GM18526 (cell line): ENCODE results near the gene CHAC1.
A peak's percentile ranks its signal among the peaks of the same experiment; 100 is the strongest.

Experiments used
- POLR2A ChIP-seq: IDR thresholded peaks from 3 replicates; pipeline ENCODE4 v1.6.1; 2011; ENCODE audit not compliant: insufficient read length; ENCODE audit errors: extremely low read depth

CHAC1 gene

DNA sequence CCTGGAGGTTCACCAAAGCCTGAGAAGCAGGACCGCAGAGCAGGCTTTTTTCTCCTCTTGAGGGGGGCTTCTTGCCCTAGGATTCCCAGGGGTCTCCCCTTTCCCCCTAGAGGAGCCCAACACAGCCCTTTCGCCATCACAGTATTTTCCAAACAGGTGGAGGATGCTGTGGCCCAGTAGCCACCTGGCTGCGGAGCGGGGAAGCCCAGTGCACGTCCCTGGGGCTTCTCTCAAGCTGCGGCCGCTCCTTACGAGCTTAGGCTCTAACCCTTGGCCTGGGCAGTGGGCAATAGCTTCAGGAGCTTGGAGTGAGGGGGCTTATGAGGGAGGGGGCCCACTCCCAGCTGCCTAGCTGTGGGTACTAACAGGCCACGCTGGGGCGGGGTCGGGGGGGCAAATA is 35.7 kb upstream of the CHAC1 start:
- no peak for TF ChIP-seq POLR2A

DNA sequence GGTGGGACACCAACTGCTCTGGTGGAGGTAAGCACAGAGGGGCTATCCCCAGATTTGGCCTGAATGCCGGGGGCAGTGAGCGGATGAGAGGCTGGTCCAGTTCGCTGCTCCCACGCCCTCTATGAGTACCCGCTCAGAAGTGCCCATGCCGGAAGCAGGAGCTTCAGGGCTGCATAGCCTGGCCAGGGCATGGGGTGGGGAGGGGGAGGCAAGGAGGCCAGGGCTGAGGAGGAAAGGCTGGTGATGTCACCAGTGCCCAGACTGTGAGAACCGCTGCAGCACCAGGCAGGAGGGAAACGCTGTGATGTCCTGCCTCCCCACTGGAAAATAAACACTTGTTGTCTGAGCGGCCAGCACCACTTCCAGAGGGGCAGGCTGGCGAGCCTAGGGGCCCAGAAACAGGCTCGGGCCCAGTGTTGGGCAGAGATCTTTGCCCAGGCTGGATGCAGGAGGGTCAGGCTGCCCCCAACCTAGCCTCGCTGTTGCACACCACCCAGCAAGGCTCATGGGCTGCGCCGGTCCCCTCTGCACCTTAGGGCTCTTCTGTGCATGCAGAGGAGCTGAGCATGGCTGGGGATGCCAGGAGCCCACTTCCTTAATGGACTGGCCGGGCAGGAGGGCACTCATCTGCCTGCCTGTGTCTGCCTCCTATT is 35.0 kb upstream of the CHAC1 start:
- TF ChIP-seq POLR2A: no peak

DNA sequence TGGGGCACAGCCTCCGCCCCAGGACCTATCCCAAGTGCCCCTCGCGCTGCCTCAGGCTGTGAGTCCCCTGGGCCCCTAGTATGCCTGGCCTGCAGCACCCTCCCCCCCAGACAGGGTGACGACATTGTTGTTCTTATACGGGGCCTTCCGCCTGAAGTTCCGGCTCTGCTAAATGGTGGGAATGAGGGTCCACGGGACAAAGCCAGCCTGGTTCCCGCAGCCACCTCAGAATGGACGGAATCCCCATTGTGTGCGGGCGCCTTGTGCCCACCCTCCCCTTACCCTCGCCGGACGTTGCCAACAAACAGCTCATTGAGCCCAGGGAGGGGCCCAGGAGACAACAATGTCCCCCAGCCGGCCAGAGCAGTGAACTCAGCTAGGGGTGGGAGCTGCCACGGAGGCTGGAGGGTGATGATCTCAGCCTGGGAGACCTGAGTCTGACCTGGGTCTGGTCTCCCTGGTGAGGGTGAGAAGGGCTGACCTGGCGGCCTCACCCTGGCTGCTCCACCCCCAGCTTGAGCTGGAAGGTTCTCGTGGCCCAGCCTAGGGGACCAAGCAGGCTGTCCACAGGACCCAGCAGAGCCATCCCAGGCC is 34.4 kb upstream of the CHAC1 start:
- no peak for TF ChIP-seq POLR2A

DNA sequence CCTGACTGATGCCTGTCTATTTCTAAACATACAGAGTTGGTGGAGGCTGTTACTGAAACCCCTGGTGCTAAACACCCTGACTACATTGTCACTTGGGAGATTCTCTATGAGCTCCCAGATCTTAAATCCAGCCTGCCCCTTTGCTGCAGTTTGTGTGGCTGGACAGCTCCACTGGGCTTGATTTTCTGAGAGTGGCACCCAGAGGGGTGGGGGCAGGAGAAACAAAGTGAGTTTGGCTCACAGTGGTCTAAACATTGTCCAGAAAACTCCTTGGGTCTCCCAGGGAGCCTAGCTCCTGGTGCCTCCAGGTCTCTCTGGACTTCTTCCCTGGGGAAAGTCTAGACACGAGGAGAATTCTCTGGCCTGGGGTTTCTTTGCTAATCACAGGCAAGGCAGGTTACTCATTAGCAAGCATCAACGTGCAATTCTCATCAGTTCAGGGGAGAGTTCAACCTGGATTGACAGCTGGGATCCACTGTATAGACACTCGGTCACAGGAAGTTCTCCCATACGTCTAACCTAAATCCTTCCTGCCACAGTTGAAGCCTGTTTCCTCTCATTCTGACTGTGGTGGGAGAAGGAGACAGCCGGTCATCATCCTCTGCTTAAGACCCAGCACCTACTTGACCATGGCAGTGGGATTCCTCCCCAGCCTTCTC is 31.2 kb upstream of the CHAC1 start:
- TF ChIP-seq POLR2A: no peak

DNA sequence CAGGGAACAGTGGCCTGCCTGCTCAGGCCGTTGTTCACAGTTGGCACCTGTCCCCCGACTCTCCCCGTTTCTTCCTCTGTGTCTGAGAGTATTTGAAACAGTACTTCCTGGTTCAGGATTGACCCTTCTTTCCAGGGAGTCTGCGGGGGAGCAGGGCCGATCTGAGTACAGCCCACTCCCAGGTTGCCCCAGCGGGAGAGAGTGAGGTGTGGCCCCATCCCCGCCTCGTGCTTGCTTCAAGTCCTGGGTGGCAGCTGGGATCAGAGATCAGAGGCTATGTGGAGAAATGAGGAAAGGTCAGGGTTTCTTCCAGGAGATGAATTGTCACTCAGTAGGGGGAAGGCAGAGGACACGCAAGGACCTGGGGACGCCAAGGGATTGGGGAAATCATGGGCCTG is 30.7 kb upstream of the CHAC1 start:
- no peak for TF ChIP-seq POLR2A

DNA sequence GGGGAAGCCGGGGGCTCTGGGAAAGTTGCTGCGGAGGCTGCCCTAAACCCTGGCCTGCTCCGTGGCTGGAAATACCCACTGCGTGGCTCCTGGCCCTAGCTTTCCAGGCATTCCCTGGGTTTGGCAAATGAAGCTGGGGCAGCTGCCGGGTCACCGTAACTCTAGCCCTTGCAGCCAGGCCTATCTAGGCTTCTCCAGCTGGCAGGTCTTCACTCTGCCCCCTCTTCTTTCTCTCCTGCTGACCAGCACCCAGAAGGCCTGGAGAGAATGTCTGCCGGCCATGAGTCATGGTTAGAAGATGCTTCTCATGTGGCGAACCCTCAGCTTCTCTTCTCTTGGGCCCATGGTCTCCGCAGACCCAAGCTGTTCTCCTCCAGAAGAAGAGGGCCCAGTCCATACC is 29.7 kb upstream of the CHAC1 start:
- TF ChIP-seq POLR2A: no peak

DNA sequence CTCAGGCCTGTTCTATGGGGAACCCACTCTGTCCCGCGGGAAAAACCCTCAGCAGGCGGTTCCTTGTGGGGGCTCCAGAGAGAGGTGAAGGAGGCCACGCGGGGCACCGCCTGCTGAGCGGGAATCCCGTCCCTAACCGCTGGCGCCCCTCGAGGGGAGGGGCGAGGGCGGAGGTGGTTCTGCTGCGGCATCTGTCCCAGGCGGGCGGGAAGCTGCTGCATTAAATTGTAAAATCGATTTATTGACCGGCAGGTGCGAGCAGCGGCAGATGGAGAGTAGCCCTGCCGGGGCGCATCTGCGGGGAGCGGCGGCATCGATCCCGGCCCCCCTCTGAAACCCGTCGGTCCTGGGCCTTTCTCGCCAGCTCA is 27.8 kb upstream of the CHAC1 start:
- TF ChIP-seq POLR2A: no peak

DNA sequence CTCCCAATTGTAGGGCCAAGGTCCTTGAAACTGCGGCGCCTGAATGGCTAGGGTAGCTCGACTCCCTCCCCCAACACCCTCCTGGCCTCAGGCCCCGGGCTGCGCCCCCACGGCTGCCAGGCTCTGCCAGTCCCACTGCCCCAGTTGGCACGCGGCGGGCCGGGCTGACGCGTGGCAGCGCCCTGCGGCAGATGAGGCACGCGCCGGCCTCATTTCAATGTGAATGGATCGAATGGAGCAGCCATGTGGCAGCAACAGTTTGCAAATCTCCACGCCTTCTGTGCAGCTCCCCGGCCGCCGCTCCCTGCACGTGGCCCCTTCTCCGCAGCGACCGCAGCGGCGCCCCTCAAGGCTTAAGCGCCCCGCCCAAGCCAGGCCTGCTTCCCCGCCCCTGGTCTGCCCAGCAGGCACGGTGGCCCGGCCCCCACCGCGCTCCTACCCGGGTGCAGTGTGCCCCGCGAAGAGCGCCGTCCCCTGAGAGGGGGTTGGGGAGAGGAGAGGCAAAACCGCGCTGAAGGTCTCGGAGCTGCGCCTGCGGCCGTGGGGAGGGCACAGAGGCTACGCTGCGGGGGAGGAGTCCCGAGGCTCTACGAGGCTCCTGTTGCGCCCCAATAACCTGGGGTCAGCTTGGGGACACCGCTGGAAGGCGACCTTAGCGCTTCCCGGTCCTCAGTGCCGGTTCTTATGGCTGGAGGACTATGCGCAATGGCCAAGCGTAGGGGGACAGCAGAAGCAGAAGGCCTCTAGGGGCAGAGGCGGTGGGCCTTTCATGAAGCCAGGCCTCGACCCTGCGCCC is 27.2 kb upstream of the CHAC1 start:
- TF ChIP-seq POLR2A: no peak

DNA sequence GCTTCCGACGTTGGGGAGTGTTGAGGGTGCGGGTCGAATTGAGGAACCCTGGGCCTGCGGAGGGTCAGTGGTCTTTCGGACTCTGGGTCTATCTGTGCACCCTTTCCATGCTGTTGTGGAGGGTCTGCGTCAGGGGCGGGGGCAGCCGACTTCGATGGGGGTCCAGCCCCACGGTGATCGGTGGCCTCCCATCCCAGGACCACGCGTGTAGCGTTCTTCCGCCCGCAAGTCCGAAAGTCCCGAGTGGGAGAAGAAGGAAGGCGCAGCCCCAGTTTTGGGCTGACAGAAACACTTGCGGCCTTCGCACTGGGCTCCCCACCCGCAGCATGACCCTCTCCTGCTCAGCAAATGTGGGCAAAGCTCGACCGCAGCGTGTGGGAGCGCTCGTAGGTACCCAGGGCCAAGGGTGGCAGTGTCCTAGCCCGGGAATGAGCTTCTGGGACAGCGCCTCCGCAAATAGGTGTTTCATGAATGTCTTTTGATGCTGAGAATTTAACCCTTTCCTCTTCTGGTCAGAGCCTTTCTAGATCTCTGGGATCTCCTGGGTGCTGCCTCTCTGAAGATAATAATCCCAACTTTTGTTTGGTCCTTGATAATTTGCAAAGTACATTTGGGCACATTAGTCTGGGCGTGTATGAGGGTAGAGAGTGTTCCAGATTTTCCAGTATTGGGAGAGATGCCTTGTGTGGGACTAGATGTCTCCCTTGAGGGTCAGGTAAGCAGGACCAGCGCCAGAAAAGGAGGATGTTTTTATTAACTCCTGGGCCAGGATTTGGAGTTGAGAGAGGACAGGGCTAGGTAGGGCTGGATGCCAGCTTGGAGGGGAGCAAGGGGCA is 26.4 kb upstream of the CHAC1 start:
- no peak for TF ChIP-seq POLR2A

DNA sequence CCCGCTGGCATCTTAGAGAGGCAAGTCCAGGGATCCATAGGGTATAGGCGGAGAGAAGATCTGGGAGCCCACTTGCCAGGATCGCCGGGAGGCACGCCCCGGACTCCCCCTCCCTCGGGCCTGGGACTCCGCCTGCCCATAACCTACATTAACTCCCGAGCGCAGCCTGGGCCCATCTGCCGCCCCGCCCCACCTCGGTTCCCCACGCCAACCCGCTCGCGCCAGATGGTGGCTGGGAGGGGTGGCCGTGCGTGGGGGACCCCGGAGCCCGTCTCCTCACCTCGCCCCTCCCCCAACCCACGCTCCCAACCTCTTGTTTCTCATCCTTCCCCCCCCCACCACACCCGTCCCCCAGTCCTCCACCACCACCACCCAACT is 25.8 kb upstream of the CHAC1 start:
- TF ChIP-seq POLR2A: no peak

DNA sequence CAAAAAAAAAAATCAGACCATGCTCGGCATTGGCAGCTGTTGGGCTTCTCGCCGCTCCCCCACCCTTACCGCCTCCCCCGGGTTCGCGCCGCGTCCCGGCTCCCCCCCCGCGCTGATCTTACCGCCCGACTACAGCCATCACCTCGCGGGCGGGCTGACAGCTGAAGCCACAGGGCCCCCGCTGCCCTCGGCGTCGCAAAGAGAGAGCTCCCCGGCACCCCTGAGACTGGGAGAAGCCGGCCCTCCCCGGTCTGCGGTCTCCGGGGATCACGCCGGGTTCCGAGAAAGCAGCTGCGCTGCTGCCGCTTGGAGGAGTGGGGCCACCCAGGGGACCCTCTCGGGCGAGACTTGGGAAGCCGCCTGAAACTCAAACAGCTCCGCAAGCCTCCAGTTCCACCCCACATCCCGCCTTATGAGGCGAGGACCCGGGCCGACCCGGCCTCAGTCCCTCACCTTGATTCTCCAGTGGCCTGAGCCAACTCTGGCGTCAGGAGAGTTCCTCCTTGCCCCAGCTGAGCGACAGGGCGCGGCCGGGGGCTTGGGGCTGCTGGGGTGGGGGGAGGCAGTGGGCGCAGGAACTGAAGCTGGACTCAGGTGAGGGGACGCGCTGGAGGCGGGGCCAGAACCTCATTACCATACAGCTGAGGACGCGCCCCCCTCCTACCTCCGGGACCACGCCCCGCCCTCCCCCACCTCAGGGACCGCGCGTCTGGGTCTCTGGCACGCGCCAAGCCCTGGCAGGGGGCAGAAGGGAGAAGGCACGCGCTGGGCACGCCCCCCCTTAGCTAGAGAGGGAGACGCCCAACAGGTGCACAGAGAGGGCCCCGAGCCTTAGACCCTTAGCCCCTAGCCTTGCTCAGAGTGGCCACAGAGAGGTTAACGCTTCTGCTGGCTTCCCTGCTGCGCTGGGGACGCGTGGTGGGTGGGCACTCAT is 25.1 kb upstream of the CHAC1 start:
- no peak for TF ChIP-seq POLR2A

DNA sequence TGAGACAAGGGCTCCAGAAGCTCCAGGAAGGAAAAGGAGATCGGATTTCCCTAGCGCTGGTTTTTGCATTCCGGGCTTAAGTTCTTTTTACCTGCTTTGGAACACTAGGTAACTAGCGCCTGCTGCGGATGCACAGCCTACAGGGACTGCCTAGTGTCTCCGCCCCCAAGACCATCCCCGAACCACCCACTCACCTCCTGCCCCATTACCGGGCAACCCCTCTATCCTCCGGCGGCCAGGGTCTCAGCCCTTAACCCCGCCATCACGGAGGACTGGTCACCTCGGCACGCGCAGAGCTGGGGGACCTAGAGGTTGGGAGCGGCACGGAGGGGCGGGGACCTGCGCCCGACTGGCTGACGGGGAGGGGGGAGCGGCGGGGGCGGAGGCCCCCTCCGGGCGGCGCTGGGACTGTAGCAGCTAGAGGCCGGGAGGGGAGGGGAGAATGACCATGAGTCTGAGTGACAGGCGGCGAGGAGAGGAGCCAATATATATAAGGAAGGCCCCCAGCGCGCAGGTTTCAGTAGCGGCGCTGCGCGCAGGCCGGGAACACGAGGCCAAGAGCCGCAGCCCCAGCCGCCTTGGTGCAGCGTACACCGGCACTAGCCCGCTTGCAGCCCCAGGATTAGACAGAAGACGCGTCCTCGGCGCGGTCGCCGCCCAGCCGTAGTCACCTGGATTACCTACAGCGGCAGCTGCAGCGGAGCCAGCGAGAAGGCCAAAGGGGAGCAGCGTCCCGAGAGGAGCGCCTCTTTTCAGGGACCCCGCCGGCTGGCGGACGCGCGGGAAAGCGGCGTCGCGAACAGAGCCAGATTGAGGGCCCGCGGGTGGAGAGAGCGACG is 24.2 kb upstream of the CHAC1 start, which contains the start of gene DLL4:
TSS of gene DLL4 (plus strand) at position 520 of the 839 bp plus-strand sequence. CDS start 329 bp downstream, outside the sequence.
- peak; percentile 72 for TF ChIP-seq POLR2A

DNA sequence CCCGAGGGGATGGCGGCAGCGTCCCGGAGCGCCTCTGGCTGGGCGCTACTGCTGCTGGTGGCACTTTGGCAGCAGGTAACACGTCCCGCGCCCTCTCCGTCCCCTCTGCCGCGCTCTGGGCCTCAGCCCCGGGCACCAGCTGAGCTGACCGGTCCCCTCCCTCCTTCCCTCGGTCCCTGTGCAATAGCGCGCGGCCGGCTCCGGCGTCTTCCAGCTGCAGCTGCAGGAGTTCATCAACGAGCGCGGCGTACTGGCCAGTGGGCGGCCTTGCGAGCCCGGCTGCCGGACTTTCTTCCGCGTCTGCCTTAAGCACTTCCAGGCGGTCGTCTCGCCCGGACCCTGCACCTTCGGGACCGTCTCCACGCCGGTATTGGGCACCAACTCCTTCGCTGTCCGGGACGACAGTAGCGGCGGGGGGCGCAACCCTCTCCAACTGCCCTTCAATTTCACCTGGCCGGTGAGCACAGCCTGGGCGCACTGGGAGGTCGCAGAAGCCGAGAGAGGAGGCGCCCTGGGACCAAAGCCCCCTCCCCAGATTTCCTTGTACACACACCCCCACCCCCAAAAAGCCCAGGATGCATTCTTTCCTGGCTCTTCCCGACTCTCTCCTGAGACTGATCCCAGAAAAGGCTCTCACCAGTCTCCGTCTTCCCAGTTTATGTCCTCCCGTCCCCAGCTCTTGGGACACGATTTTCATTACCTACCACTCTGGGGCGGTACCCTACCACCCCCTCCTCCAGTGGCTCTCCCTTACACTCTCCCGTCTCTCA is 23.4 kb upstream of the CHAC1 start:
- no peak for TF ChIP-seq POLR2A
